IPS-15b (cell line): Measurements from ENCODE around the gene NEK1.

Experiments used
- H3K27me3 ChIP-seq: one replicate; pipeline ENCODE4 v1.6.1; 2013; ENCODE audit warnings: low read length; ENCODE audit not compliant: control insufficient read depth, insufficient read depth
- H3K36me3 ChIP-seq: one replicate; pipeline ENCODE4 v1.6.1; 2013; ENCODE audit warnings: low read length; ENCODE audit not compliant: control insufficient read depth, insufficient read depth
- H3K4me1 ChIP-seq: one replicate; pipeline ENCODE4 v1.6.1; 2013; ENCODE audit warnings: mild to moderate bottlenecking, low read length; ENCODE audit not compliant: control insufficient read depth, insufficient read depth
- H3K4me3 ChIP-seq: one replicate; pipeline ENCODE4 v1.5.1; 2013; ENCODE audit warnings: low read depth, low read length
- H3K9ac ChIP-seq: one replicate; pipeline ENCODE4 v1.6.1; 2013; ENCODE audit warnings: low read depth, mild to moderate bottlenecking, low read length
- H3K9me3 ChIP-seq: one replicate; pipeline ENCODE4 v1.6.1; 2013; ENCODE audit warnings: mild to moderate bottlenecking, low read length; ENCODE audit not compliant: control insufficient read depth, insufficient read depth

NEK1 gene

GRCh38 chr4:169650227-169650936, 38.0 kb upstream of the NEK1 start:
- H3K36me3 ChIP-seq: no peaks in the 10 kb centered on the region

GRCh38 chr4:169649545-169650226, 37.3 kb upstream of the NEK1 start:
- Histone ChIP-seq H3K9ac (no peak overlapping the region), H3K4me3 (no peak overlapping the region), H3K9me3 (no peaks in the 10 kb centered on the region), H3K36me3 (no peaks in the 10 kb centered on the region), H3K27me3 (no peaks in the 10 kb centered on the region), H3K4me1 (no peaks in the 10 kb centered on the region)

More at GRCh38 chr4:169650227-169650936, 38.0 kb upstream of the NEK1 start:
- no peak overlapping the region for H3K9ac ChIP-seq
- no peaks in the 10 kb centered on the region for H3K27me3 ChIP-seq
- H3K4me1 ChIP-seq: no peaks in the 10 kb centered on the region
- no peak overlapping the region for H3K4me3 ChIP-seq
- no peaks in the 10 kb centered on the region for H3K9me3 ChIP-seq

- H3K9ac ChIP-seq: no peak overlapping the region
- H3K4me1 ChIP-seq: no peaks in the 10 kb centered on the region
- H3K9me3 ChIP-seq: no peaks in the 10 kb centered on the region
- H3K4me3 ChIP-seq: no peak overlapping the region
- H3K36me3 ChIP-seq: no peaks in the 10 kb centered on the region
- H3K27me3 ChIP-seq: no peaks in the 10 kb centered on the region
These were observed 33.2 kb upstream of the NEK1 start for GRCh38 chr4:169645627-169646026.

- H3K27me3 ChIP-seq: no peaks in the 10 kb centered on the region
- no peaks in the 10 kb centered on the region for H3K9me3 ChIP-seq
- no peaks in the 10 kb centered on the region for H3K4me1 ChIP-seq
- no peaks in the 10 kb centered on the region for H3K36me3 ChIP-seq
- no peak overlapping the region for H3K4me3 ChIP-seq
- no peak overlapping the region for H3K9ac ChIP-seq
These were observed 32.4 kb upstream of the NEK1 start for GRCh38 chr4:169644802-169645201.

GRCh38 chr4:169640261-169640870, 28.0 kb upstream of the NEK1 start:
- Histone ChIP-seq H3K27me3 (no peaks in the 10 kb centered on the region), H3K9me3 (no peaks in the 10 kb centered on the region), H3K9ac (no peak overlapping the region), H3K4me3 (no peak overlapping the region), H3K36me3 (no peaks in the 10 kb centered on the region), H3K4me1 (no peaks in the 10 kb centered on the region)

GRCh38 chr4:169634975-169635374, 22.6 kb upstream of the NEK1 start:
- Histone ChIP-seq H3K9me3 (no peaks in the 10 kb centered on the region), H3K27me3 (no peaks in the 10 kb centered on the region), H3K9ac (no peak overlapping the region), H3K4me3 (no peak overlapping the region), H3K36me3 (no peaks in the 10 kb centered on the region), H3K4me1 (no peaks in the 10 kb centered on the region)

GRCh38 chr4:169632896-169633295, 20.5 kb upstream of the NEK1 start:
- Histone ChIP-seq H3K27me3 (no peaks in the 10 kb centered on the region), H3K9ac (no peak overlapping the region), H3K9me3 (no peaks in the 10 kb centered on the region), H3K4me3 (no peak overlapping the region), H3K36me3 (no peaks in the 10 kb centered on the region), H3K4me1 (no peaks in the 10 kb centered on the region)

- Histone ChIP-seq H3K9me3 (no peaks in the 10 kb centered on the region), H3K9ac (no peak overlapping the region), H3K36me3 (no peaks in the 10 kb centered on the region), H3K4me3 (no peak overlapping the region), H3K4me1 (no peaks in the 10 kb centered on the region), H3K27me3 (no peaks in the 10 kb centered on the region)
These were observed 17.7 kb upstream of the NEK1 start for GRCh38 chr4:169630069-169630468.

- H3K4me3 ChIP-seq: no peak overlapping the region
- H3K9ac ChIP-seq: no peak overlapping the region
- no peaks in the 10 kb centered on the region for H3K4me1 ChIP-seq
- no peaks in the 10 kb centered on the region for H3K36me3 ChIP-seq
- H3K9me3 ChIP-seq: no peaks in the 10 kb centered on the region
- H3K27me3 ChIP-seq: no peaks in the 10 kb centered on the region
These were observed 16.2 kb upstream of the NEK1 start for GRCh38 chr4:169628579-169628978.

- Histone ChIP-seq H3K9ac (no peak overlapping the region), H3K4me3 (no peak overlapping the region), H3K4me1 (peaks cover 2% of the 10 kb centered on the region), H3K27me3 (no peaks in the 10 kb centered on the region), H3K36me3 (no peaks in the 10 kb centered on the region), H3K9me3 (no peaks in the 10 kb centered on the region)
These were observed 14.9 kb upstream of the NEK1 start for GRCh38 chr4:169627307-169627706.

GRCh38 chr4:169626331-169627282, 14.2 kb upstream of the NEK1 start:
- no peaks in the 10 kb centered on the region for H3K36me3 ChIP-seq
- no peak overlapping the region for H3K9ac ChIP-seq
- no peaks in the 10 kb centered on the region for H3K27me3 ChIP-seq
- H3K9me3 ChIP-seq: no peaks in the 10 kb centered on the region
- H3K4me3 ChIP-seq: no peak overlapping the region
- H3K4me1 ChIP-seq: peaks cover 2% of the 10 kb centered on the region
